GM18498 (cell line): ENCODE data around the gene COG3.

Source experiments
- ATAC-seq: cut with Tn5 transposase; IDR thresholded peaks from one replicate; pipeline ENCODE4 v1.9.1; 2021; ENCODE audit warnings: mild to moderate bottlenecking, moderate library complexity; ENCODE audit not compliant: unreplicated experiment

COG3 gene

DNA sequence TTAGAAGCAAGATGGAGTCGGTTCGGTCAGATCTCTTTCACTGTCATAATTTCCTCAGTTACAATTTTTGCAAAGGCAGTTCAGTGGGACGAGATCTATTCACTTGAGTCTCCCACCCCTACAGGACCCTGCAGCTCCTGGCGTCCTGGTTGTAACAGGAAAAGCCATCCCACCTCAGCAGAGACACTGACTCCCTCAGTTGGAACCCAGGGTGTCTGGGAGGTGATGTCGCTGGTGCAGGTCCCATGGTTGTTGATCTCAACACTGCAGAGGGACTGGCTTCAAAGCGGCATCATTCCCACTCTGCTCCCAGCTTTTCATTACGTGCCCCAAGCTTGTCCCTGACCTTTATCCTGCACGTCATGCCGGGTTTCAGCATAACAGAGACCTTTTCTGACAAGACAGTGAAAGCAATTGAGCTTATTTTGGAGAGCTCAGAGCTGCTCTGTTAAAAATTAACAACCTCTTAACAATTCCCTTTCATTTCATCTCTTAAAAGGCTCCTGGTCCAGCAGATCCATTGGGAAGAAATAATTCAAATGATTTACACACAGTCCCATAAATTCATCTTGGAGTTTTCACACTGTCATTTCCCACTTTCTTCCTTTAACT, 17.6 kb upstream of the COG3 start:
- ATAC-seq = no peak

- ATAC-seq = no peak
These were observed 15.7 kb upstream of the COG3 start for GRCh38 chr13:45448965-45449559.

DNA sequence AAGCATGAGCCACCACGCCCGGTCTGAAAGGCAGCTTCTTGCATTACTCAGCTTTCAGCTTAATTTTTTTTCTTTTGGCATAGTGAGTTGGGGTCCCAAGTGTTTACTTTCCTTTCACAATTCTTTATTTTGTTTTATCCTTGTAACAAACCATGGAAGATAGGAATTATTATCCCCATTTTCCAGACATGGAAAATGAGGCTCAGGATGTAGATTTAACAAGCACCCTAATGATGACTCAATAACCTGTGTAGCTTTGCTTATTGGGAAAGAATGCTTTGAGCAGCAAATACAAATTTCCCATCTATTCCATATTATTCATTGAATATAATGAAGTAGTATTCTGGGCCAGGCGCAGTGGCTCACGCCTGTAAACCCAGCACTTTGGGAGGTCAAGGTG, 13.5 kb upstream of the COG3 start:
- ATAC-seq = no peak

GRCh38 chr13:45454204-45454603, 10.5 kb upstream of the COG3 start:
- ATAC-seq = no peak

GRCh38 chr13:45456196-45456972, 8.4 kb upstream of the COG3 start:
- ATAC-seq = no peak

DNA sequence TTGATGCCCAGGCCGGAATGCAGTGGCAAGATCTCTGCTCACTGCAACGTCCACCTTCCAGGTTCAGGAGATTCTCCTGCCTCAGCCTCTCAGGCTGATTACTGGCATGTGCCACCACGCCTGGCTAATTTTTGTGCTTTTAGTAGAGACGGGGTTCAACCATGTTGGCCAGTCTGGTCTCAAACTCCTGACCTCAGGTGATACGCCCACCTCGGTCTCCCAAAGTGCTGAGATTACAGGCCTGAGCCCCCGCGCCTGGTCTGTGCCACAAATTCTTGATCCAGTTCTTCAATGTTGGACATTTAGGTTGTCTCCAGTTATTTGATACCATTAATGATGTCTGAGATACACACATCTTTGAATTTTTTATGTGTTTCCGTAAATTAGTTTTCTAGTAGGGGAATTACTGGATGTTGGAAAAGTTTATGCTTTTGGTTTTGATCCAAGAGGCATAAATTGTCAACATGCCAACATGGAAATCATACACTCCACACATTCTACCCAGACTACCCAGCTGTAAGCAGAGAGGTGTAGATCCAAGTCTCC, 525 bp upstream of the COG3 start:
- ATAC-seq = no peak

DNA sequence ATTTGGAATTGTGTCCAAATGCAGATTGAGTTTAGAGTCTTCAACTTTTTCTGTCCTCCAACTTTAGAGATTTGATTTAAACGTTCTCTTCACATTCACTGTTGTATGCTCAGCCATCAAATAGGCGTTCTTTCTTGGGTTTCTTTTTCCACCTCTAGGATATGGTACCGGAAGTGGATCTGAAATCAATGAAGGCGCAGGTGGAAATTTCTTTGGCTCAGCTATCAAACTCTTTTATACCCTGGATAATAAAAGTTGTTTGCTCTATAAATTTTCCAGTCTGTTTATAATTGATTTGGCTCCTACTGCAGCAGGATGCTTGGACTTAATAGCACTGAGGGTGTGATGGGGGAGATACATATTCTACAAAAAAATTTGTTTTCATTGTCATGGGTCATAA, 1.6 kb downstream of the COG3 start:
- no peak for ATAC-seq

GRCh38 chr13:45468635-45469034, 3.9 kb downstream of the COG3 start:
- ATAC-seq = no peak

DNA sequence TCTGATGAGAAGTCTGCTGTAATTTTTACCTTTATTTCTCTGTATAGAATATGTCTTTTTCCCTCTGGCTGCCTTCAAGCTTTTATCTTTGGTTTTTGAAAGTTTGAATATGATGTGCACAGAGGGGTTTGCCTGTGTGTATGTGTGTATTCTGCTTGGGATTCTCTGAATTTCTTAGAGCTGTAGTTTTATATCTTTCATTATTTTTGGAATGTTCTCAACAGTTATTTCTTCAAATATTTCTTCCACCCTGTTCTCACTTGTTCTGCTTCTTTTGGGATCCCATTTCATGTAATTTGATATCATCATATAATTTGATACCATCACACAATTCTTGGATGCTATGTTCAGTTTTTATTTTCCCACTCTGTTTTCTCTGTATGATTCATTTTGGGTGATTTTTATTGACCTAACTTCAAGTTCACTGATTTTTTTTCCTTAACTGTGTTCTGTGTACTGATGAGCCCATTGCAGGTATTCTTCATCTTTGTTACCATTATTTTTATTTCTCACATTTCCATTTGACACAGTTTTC, 7.5 kb downstream of the COG3 start:
- no peak for ATAC-seq

DNA sequence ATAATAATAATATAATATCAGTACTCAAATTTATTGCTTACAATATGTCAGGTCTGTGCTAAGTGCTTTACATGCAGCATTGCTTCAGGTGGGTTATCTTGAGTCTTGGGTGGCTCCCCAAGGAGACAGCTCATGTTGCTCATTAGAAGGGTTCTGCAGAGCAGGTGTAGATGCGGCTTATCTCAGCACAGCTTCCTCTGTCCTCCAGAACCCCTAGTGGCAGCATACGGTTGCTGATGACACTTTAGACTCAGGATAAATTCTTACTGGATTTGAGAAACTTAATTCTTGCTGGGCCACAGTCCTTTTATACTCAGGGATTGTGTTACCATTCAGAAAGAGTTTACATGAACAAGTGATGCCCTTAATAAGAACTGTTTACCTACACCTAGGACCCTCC, 8.9 kb downstream of the COG3 start:
- ATAC-seq = no peak

GRCh38 chr13:45474584-45475454, 10.1 kb downstream of the COG3 start:
- ATAC-seq = no peak

DNA sequence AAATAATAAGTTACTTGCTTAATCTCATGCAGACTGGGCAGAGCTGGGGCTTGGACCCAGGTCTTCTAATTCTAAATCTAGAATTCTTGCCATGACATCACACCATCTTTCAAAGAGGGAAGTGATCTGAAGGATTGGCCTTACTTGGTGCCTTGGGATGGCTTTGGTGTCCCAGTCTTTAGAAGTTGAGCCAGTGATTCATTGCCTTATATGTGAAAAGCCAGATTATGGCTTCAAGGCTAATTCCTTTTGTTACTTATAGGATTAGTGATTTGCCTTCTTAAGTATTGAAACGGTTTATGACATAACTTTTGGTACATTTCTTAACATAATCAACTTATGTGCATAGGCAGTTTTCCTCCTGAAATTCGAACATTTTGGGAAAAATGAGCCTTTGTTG, 14.9 kb downstream of the COG3 start:
- ATAC-seq = no peak

DNA sequence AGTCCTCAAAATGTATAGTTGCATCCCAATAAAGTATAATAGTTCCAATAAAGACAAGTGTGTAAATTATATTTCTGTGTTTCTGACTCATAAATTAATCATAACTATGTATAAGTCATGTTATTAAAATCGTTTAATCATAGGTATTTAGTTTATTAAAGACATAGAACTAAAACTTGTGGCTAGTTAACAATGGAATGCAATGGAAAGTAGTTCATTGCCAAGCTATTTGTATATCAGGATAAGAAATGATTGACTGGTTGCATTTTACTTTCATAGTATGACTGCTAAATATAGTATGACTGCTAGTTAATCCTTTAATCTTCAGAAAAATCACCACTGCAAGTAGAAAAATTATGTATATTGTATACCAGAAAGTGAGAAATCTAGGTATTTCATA, 16.9 kb downstream of the COG3 start:
- ATAC-seq = no peak

DNA sequence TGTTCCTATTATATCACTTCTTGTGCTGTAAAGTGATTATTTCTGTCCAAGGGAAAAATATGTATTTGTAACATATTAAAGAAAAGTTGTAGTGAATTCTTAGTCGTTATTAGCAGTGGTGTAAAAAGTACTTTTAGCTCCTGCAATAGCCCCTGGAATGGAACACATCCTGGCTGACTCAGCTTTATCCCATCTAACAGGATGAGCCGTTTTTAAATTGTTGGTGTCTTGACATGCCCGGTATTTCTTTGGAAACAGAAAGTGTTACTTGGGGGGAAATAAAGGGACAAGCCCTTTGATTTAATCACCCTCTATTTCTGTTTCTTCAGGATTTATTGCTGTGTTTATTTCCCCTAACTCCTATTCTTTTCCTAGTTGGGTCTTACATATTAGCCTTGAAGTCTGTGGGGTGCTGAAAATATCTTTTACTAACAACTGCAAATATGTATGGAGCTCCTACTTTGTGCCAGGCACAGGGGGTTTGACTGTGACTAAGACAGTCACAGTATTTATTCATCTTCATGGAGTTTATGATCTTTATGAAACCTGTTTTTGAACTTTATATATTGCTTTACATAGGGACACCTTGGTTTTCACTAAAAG, 17.9 kb downstream of the COG3 start:
- ATAC-seq = no peak

DNA sequence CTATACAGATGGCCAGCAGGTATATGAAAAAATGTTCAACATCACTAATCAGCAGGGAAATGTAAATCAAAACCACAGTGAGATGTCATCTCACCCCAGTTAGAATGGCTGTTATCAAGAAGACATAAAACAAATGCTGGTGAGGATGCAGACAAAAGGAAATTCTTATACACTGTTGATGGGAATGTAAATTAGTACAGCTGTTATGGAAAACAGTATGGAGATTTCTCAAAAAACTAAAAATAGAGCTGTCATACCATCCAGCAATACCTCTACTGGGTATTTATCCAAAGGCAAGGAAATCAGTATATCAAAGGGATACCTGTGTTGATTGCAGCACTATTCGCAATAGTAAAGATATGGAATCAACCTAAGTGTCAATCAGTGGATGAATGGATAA, 22.9 kb downstream of the COG3 start:
- no peak for ATAC-seq

GRCh38 chr13:45490068-45490467, 25.3 kb downstream of the COG3 start:
- ATAC-seq = no peak

DNA sequence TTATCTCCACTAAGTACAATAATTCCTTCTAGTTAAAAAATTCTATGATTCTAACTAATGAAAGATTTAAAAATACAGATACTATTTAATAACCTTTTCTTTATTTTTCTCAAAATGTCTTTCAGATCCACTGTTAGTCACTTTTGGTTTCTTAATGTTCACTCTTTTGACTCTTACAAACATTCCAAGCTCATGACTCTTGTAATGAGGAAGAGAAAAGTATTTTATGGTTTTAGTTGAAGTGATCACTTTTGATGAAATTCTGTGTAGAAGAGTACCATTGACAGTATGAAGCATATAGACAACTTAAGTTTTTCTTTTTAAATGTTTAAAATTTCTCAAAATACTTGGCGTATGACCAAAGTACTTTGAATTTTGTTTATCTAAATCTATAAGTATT, 27.8 kb downstream of the COG3 start:
- no peak for ATAC-seq

GRCh38 chr13:45496942-45497341, 32.2 kb downstream of the COG3 start:
- ATAC-seq = no peak

DNA sequence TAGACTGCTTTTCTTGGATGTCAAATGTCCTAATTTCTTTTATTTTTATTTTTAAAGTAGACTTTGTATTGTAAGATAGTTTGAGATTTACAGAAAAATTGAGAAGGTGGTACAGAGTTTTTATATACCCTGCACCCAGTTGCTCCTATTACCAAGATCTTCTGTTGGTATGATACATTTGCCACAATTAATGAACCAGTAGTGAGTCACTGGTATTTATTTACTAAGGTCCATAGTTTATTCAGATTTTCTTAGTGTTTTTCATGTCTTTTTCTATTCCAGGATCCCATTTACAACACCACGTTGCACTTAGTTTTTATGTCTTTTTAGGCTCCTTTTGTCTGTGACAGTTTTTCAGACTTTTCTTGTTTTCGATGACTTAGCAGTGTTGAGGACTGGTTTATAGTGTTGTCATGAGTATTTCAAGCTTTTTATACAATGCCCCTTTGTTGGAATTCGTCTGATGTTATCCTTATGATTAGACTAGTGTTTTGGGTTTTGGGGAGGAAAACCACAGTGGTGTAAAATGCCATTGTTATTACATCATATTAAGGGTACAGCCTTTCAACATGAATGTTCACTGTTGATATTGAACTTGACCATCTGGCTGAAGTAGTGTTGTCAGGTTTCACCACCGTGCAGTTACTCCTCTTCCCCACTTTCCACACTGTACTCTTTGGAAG, 35.9 kb downstream of the COG3 start:
- no peak for ATAC-seq

- no peak for ATAC-seq
These were observed 36.4 kb downstream of the COG3 start for GRCh38 chr13:45501175-45501526.
